WTC11 (cell line): Measurements from ENCODE around the gene SLC24A4. TPM values are rescaled to one million over a fixed set of nuclear protein-coding genes. Genes with fewer than 3 reads are reported as not detected.
A peak's percentile ranks its signal among the peaks of the same experiment; 100 is the strongest.

ENCODE experiments used
- ATAC-seq: fragments of 200-7000 bp; cut with Tn5 transposase; 2 replicates; pipeline ENCODE4 v1.10.0; 2021; ENCODE audit warnings: mild to moderate bottlenecking, moderate library complexity
- CTCF ChIA-PET: fragments of 300-600 bp; sonication (Branson Sonifier 250); formaldehyde crosslinking; loops from one replicate; lab custom pipeline; 2021; ENCODE audit warnings: antibody characterized with exemption; lab: Charles Lee
- POLR2A ChIA-PET: fragments of 350-600 bp; sonication (Branson Sonifier 250); formaldehyde crosslinking; loops from one replicate; lab custom pipeline; 2021; ENCODE audit warnings: antibody characterized with exemption; lab: Charles Lee
- DNase-seq: peaks from one replicate; pipeline ENCODE4 v3.0.0; 2021; ENCODE audit warnings: low spot score
- H3K27ac Mint-ChIP-seq: 2 replicates; pipeline ENCODE4 v1.8.0; 2021; ENCODE audit warnings: mixed read lengths
- H3K27me3 Mint-ChIP-seq: 2 replicates; pipeline ENCODE4 v1.8.0; 2021; ENCODE audit warnings: low read depth, mild to moderate bottlenecking, moderate library complexity, mixed read lengths
- H3K36me3 Mint-ChIP-seq: 2 replicates; pipeline ENCODE4 v1.8.0; 2021; ENCODE audit warnings: mixed read lengths
- H3K4me1 Mint-ChIP-seq: 2 replicates; pipeline ENCODE4 v1.8.0; 2022; ENCODE audit warnings: mixed read lengths
- H3K4me3 Mint-ChIP-seq: 2 replicates; pipeline ENCODE4 v1.8.0; 2021; ENCODE audit warnings: mild to moderate bottlenecking, moderate library complexity, mixed read lengths
- H3K9me3 Mint-ChIP-seq: 2 replicates; pipeline ENCODE4 v1.8.0; 2021; ENCODE audit warnings: mixed read lengths
- CDX4 ChIP-seq: fragments of 250-450 bp; sonication (Bioruptor Pico); IDR thresholded peaks from 2 replicates; pipeline ENCODE4 v1.9.0; 2021; ENCODE audit warnings: moderate library complexity, mild to moderate bottlenecking, inconsistent platforms, borderline replicate concordance
- E2F1 ChIP-seq: sonication (generic); formaldehyde crosslinking; IDR thresholded peaks from 2 replicates; pipeline ENCODE4 v1.8.0; 2022; ENCODE audit warnings: mild to moderate bottlenecking, missing genetic modification reagents
- E2F5 ChIP-seq: sonication (generic); formaldehyde crosslinking; IDR thresholded peaks from 2 replicates; pipeline ENCODE4 v1.8.1; 2022; ENCODE audit warnings: mild to moderate bottlenecking, moderate library complexity, missing genetic modification reagents
- ETV6 ChIP-seq: sonication (generic); formaldehyde crosslinking; IDR thresholded peaks from 2 replicates; pipeline ENCODE4 v1.8.1; 2022; ENCODE audit warnings: mild to moderate bottlenecking, missing genetic modification reagents
- FOXJ3 ChIP-seq: sonication (generic); formaldehyde crosslinking; IDR thresholded peaks from 2 replicates; pipeline ENCODE4 v1.9.0; 2021; ENCODE audit warnings: missing genetic modification reagents, mild to moderate bottlenecking, borderline replicate concordance
- MAX ChIP-seq: sonication (generic); formaldehyde crosslinking; IDR thresholded peaks from 2 replicates; pipeline ENCODE4 v1.8.0; 2022; ENCODE audit warnings: mild to moderate bottlenecking, missing genetic modification reagents
- MYBL2 ChIP-seq: sonication (generic); formaldehyde crosslinking; IDR thresholded peaks from 2 replicates; pipeline ENCODE4 v1.8.1; 2023; ENCODE audit warnings: mild to moderate bottlenecking, moderate library complexity, missing genetic modification reagents
- PRRX2 ChIP-seq: fragments of 250-450 bp; sonication (Bioruptor Pico); IDR thresholded peaks from 2 replicates; pipeline ENCODE4 v1.8.0; 2021; ENCODE audit warnings: mild to moderate bottlenecking
- SMAD4 ChIP-seq: sonication (generic); formaldehyde crosslinking; IDR thresholded peaks from 2 replicates; pipeline ENCODE4 v1.8.0; 2022; ENCODE audit warnings: mild to moderate bottlenecking, missing genetic modification reagents
- TCF7 ChIP-seq: sonication (generic); formaldehyde crosslinking; IDR thresholded peaks from 2 replicates; pipeline ENCODE4 v1.8.0; 2022; ENCODE audit warnings: mild to moderate bottlenecking, low read depth, missing genetic modification reagents, moderate library complexity
- TP53 ChIP-seq: sonication (generic); formaldehyde crosslinking; IDR thresholded peaks from 2 replicates; pipeline ENCODE4 v1.8.1; 2023; ENCODE audit warnings: mild to moderate bottlenecking, missing genetic modification reagents
- ZNF121 ChIP-seq: sonication (generic); formaldehyde crosslinking; IDR thresholded peaks from 2 replicates; pipeline ENCODE4 v1.8.0; 2023; ENCODE audit warnings: missing genetic modification reagents
- ZNF219 ChIP-seq: sonication (generic); formaldehyde crosslinking; IDR thresholded peaks from 2 replicates; pipeline ENCODE4 v1.8.0; 2023; ENCODE audit warnings: missing genetic modification reagents, mild to moderate bottlenecking, borderline replicate concordance
- ZNF232 ChIP-seq: sonication (generic); formaldehyde crosslinking; IDR thresholded peaks from 2 replicates; pipeline ENCODE4 v1.8.0; 2022; ENCODE audit warnings: mild to moderate bottlenecking, missing genetic modification reagents
- ZNF425 ChIP-seq: fragments of 250-450 bp; sonication (Bioruptor Pico); conservative IDR thresholded peaks from 2 replicates; pipeline ENCODE4 v1.9.0; 2021; ENCODE audit warnings: mild to moderate bottlenecking
- total RNA-seq: library from RNA; stranded (reverse); gene quantifications from 3 replicates; pipeline ENCODE4 v1.2.3, GENCODE V29; 2021
- TF ChIP-seq, protein P1 (sequence below): sonication (generic); formaldehyde crosslinking; IDR thresholded peaks from 2 replicates; pipeline ENCODE4 v1.8.1; 2022; ENCODE audit warnings: missing genetic modification reagents, borderline replicate concordance
- TF ChIP-seq, protein P2 (sequence below): fragments of 250-450 bp; sonication (Bioruptor Pico); IDR thresholded peaks from 2 replicates; pipeline ENCODE4 v1.9.0; 2021; ENCODE audit warnings: mild to moderate bottlenecking

SLC24A4 gene
- total RNA-seq, 1 experiment from 2014 or later, result 0.90 TPM

- ChIA-PET POLR2A (no interaction called here), CTCF (interaction anchor here (0.8 to 1.7 kb wide), 3 partner anchors 12 to 215 kb away, joined by 4 to 9 read pairs (median 4); no protein-coding TSS in a partner anchor)
Measured at GRCh38 chr14:92471919-92472318, 149.0 kb downstream of the SLC24A4 start.

More at GRCh38 chr14:92471919-92472318, 149.0 kb downstream of the SLC24A4 start:
- Mint-ChIP-seq H3K4me1 (peaks cover 38% of the 10 kb centered on the region), H3K4me3 (no peak overlapping the region), H3K27me3 (no peaks in the 10 kb centered on the region), H3K36me3 (peaks cover 8% of the 10 kb centered on the region), H3K27ac (peak overlapping the region; percentile 44; the same call in 1 of the 2 replicates), H3K9me3 (peaks cover 21% of the 10 kb centered on the region)
- peak; percentile 99 for ATAC-seq
- TF ChIP-seq ETV6 (CRISPR knock-in tag) (no peak), ZNF232 (CRISPR knock-in tag) (no peak), TP53 (CRISPR knock-in tag) (no peak), SMAD4 (CRISPR knock-in tag) (no peak), CDX4 (no peak), MYBL2 (no peak), ZNF219 (no peak), E2F1 (CRISPR knock-in tag) (no peak), TCF7 (CRISPR knock-in tag) (no peak), FOXJ3 (CRISPR knock-in tag) (no peak), ZNF121 (no peak), ZNF425 (CRISPR knock-in tag) (no peak), MAX (CRISPR knock-in tag) (no peak), PRRX2 (CRISPR knock-in tag) (no peak), E2F5 (no peak)
- TF ChIP-seq, protein P1, sequence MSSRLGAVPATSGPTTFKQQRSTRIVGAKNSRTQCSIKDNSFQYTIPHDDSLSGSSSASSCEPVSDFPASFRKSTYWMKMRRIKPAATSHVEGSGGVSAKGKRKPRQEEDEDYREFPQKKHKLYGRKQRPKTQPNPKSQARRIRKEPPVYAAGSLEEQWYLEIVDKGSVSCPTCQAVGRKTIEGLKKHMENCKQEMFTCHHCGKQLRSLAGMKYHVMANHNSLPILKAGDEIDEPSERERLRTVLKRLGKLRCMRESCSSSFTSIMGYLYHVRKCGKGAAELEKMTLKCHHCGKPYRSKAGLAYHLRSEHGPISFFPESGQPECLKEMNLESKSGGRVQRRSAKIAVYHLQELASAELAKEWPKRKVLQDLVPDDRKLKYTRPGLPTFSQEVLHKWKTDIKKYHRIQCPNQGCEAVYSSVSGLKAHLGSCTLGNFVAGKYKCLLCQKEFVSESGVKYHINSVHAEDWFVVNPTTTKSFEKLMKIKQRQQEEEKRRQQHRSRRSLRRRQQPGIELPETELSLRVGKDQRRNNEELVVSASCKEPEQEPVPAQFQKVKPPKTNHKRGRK (CRISPR knock-in tag), result no peak
- TF ChIP-seq, protein P2, sequence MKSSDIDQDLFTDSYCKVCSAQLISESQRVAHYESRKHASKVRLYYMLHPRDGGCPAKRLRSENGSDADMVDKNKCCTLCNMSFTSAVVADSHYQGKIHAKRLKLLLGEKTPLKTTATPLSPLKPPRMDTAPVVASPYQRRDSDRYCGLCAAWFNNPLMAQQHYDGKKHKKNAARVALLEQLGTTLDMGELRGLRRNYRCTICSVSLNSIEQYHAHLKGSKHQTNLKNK, result no peak
- DNase-seq, result peak; percentile 39
